WI38 (cell line): Measurements from ENCODE around the gene PRKCB.
"Not testable (repeated sequence)": the region's sequence is repeated elsewhere in the genome, so short reads cannot be mapped to it uniquely, and the experiment has no call there.

ENCODE experiments used
- H3K4me3 ChIP-seq: 2 replicates; pipeline ENCODE4 v1.5.1; 2011; ENCODE audit warnings: low read depth, mild to moderate bottlenecking, control low read depth, low read length
- CTCF ChIP-seq: IDR thresholded peaks from 2 replicates; pipeline ENCODE4 v1.5.1; 2012; ENCODE audit warnings: low read depth, mild to moderate bottlenecking, control low read depth, low read length

PRKCB gene

DNA sequence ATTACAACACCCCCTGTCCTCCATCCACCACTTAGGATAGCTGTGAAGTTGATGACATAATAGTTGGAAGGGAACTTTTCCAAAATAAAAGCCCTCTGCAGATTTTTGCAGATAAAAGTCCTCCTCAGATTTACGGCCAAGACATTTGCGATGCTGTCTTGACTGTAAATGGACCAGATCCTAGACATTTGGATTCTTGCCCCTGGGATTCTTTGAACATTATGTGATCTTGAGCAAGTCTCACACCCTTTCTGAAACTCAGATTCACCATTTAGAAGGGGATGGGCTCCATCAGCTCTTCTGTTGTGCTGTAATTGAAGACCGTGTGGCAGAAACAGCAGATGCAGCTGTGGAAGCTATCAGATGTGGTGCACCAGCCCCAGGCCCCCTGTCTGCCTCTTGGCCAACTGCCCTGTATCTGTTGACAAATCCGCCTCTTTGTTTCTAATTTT, 266.5 kb downstream of the PRKCB start:
- no peak overlapping the region for H3K4me3 ChIP-seq
- TF ChIP-seq CTCF: no peak

DNA sequence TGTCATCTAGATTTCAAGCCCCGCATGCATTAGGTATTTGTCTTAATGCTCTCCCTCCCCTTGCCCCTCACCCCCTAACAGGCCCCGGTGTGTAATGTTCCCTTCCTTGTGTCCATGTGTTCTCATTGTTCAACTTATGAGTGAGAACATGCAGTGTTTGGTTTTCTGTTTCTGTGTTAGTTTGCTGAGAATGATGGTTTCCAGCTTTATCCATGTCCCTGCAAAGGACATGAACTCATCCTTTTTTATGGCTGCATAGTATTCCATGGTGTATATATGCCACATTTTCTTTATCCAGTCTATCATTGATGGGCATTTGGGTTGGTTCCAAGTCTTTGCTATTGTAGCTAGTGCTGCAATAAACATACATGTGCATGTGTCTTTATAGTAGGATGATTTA, 269.7 kb downstream of the PRKCB start:
- H3K4me3 ChIP-seq: not testable (repeated sequence)

- H3K4me3 ChIP-seq: not testable (repeated sequence)
Measured at GRCh38 chr16:24108090-24108489, 272.3 kb downstream of the PRKCB start.

DNA sequence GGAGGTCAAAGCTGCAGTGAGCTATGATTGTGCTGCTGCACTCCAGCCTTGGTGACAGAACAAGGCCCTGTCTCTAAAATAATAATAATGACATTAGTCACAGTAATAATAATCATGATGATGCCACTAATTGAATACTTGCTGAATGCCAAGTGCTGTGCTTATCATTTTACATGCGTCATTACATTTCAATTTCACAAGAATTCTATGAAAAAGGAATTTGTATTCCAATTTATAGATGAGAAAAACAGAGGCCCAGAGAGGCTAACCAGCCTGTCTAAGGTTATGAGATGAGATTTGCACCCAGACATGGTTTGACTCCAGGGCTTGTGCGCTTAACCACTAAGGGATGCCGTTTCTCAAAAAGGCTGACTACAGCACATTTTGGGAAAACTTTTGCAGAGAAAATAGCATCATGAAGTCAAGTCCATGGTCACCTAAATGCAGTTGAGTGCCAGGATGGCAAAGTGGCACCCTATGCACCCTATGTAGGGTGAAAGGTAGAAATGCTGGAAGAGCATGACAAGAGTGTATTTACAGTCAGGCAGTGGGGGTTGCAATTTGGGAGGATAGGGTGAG, 276.0 kb downstream of the PRKCB start:
- H3K4me3 ChIP-seq: no peak overlapping the region
- no peak for TF ChIP-seq CTCF

DNA sequence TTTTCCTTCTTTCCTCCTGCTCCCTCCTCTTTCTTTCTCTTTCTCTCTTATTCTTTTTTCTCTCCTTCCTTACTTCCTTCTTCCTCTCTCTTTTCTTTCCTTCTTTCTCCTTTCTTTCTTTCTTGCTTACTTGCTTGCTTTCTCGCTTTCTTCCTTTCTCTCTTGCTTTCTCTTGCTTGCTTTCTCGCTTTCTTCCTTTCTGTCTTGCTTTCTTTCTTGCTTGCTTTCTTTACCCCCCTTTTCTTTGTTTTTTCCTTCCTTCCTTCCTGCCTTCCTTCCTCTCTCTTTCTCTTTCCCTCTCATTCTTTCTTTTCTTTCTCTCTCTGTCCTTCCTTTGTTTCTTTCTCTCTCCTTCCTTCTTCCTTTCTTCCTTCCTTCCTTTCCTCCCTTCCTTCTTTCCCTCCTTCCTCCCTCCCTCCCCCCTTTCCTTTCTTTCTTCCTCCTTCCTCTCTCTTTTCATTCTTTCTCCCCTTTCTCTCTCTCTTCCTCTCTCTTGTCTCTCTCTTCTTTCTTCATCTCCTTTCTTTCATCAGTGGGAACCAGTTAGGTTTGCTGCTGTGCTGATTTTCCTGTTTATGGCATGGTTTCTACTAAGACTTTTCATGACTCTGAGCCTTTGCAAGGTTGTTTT, 277.4 kb downstream of the PRKCB start:
- no peak for TF ChIP-seq CTCF
- no peak overlapping the region for H3K4me3 ChIP-seq

DNA sequence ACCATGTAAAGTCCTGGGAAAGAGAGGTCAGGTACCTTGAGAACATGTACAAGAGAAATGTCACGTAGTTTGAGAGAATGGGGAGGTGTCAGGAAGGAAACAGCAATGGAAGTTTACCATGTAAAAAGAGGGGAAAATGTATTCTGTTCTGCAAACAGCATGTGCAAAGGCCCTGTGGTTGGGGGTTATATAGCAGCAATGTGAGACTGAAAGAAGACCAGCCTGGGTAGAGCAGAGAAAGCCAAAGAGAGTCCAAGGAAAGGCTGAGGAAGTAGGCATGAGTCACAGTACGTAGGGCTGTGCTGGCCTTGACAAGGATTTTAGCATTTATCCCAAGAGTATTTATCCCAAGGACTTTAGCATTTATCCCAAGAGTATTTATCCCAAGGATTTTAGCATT, 279.1 kb downstream of the PRKCB start:
- TF ChIP-seq CTCF: no peak
- H3K4me3 ChIP-seq: no peak overlapping the region

DNA sequence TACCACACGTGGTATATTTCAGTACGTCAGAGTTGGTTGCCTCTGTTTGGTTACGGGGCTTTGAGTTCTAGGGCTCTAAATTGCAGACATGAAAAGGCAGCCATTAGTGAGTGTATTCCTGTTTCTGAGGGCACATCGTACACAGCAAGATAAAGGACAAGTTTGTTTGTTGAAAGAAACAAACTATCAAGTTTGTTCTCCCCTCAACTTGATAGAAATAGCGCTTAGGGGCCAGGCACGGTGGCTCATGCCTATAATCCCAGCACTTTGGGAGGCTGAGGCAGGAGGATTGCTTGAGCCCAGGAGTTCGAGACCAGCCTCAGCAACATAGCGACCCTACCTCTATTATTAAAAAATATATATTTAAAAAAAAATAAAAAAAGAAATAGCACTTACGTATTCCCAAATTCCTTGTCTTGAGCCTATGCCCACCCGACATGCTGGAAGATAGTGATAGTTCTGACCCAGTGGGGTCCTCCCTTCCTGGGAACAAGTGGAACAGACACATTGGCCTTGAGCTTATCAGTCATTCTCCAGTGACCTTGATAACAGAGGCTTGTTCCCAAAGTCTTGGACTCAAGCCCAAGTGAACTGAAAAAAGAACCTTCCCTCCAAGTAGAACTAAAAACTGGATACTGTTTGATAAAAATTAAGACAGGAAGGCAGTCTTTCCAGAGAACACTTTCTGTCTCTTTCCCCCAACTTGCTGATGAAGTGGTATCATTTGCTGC, 280.4 kb downstream of the PRKCB start:
- TF ChIP-seq CTCF: no peak
- H3K4me3 ChIP-seq: no peak overlapping the region

DNA sequence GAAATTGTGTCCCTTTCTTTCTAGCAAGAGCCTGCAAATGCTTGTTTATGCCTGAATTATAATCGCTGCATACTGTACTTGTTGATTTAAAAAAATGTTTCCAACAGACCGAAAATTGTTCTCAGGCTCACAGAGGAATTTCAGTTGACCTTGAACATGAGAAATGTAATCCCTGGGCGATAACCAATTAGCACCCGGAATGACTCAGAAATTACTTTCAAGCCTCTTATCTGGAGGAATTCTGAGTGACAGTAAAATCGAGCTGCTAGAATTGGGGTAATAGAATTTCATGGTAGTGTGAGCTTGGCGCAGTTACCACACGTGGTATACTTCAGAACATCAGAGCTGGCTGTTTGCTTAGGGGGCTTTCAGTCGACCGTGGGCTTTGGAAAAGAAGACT, 281.2 kb downstream of the PRKCB start:
- H3K4me3 ChIP-seq: no peak overlapping the region
- no peak for TF ChIP-seq CTCF
